ENCODE measurements around the gene NUP133. TPM values are rescaled to one million over a fixed set of nuclear protein-coding genes. Genes with fewer than 3 reads are reported as not detected.

Gene NUP133
- total RNA-seq, 2 donors from 2014 or later = 13.5 to 16.3 TPM

GRCh38 chr1:229437443-229437842, 70.7 kb downstream of the NUP133 start:
- intact Hi-C loops (cut with DNase I) = no loop called here
- TF ChIP-seq CTCF (IDR thresholded peaks at IDR 0.05) (no peak), POLR2A (IDR thresholded peaks at IDR 0.05) (no peak)

GRCh38 chr1:229436201-229436600, 71.9 kb downstream of the NUP133 start:
- no peak for DNase-seq
- no peak for ATAC-seq
- no peaks in the 10 kb centered on the region for H3K9me3 ChIP-seq
- H3K4me3 ChIP-seq = no peak overlapping the region
- H3K36me3 ChIP-seq (replicated peaks in 1 of 2; ENCODE audit: insufficient read depth in 1 of 2, low read depth in 2 of 2) = peaks cover 0 to 10% of the 10 kb centered on the region in 2 donors
- 66 to 67% methylated on average over 7 of the region's 7 CpGs for WGBS, 2 donors
- H3K27ac ChIP-seq = no peak overlapping the region
- intact Hi-C loops (cut with DNase I) = no loop called here
- H3K4me1 ChIP-seq = peaks cover 15% of the 10 kb centered on the region
- TF ChIP-seq CTCF (IDR thresholded peaks at IDR 0.05) (no peak), POLR2A (IDR thresholded peaks at IDR 0.05) (no peak)
- peaks cover 5 to 29% of the 10 kb centered on the region in 2 donors for H3K27me3 ChIP-seq

More at GRCh38 chr1:229437443-229437842, 70.7 kb downstream of the NUP133 start:
- Histone ChIP-seq H3K27ac (no peak overlapping the region), H3K36me3 (replicated peaks in 1 of 2; ENCODE audit: insufficient read depth in 1 of 2, low read depth in 2 of 2) (peaks cover 0 to 16% of the 10 kb centered on the region in 2 donors), H3K4me1 (peaks cover 5% of the 10 kb centered on the region), H3K27me3 (peaks cover 0 to 19% of the 10 kb centered on the region in 2 donors), H3K4me3 (no peak overlapping the region), H3K9me3 (no peaks in the 10 kb centered on the region)
- WGBS, 2 donors = 87 to 92% methylated on average over 2 of the region's 2 CpGs
- no peak for DNase-seq
- no peak for ATAC-seq

- Histone ChIP-seq H3K4me1 (peaks cover 21% of the 10 kb centered on the region), H3K9me3 (no peaks in the 10 kb centered on the region), H3K4me3 (no peak overlapping the region), H3K27ac (no peak overlapping the region), H3K27me3 (peaks cover 6 to 42% of the 10 kb centered on the region in 2 donors), H3K36me3 (replicated peaks in 1 of 2; ENCODE audit: insufficient read depth in 1 of 2, low read depth in 2 of 2) (no peaks in the 10 kb centered on the region)
- no peak for ATAC-seq
- 1 to 7% methylated on average over 5 to 24 of the region's 27 CpGs for WGBS, 2 donors
- DNase-seq = no peak
- intact Hi-C loops (cut with DNase I) = no loop called here
- TF ChIP-seq POLR2A (IDR thresholded peaks at IDR 0.05) (no peak), CTCF (IDR thresholded peaks at IDR 0.05) (no peak)
Measured at GRCh38 chr1:229434641-229435051, 73.5 kb downstream of the NUP133 start.

- ATAC-seq = no peak
- TF ChIP-seq POLR2A (IDR thresholded peaks at IDR 0.05) (no peak), CTCF (IDR thresholded peaks at IDR 0.05) (no peak)
- no peak within 1 kb of the TSS for H3K27ac ChIP-seq
- DNase-seq = no peak
- whole genome bisulfite sequencing, 2 donors = 1 to 8% methylated on average over 20 to 51 of the region's 51 CpGs
- H3K27me3 ChIP-seq = peaks cover 6 to 45% of the 10 kb centered on the region in 2 donors
- intact Hi-C loops (cut with DNase I) = no loop called here
- H3K4me3 ChIP-seq = no peak within 1 kb of the TSS
- no peaks in the 10 kb centered on the region for H3K9me3 ChIP-seq
- H3K36me3 ChIP-seq (replicated peaks in 1 of 2; ENCODE audit: insufficient read depth in 1 of 2, low read depth in 2 of 2) = no peaks in the 10 kb centered on the region
- H3K4me1 ChIP-seq = peaks cover 21% of the 10 kb centered on the region
Measured at GRCh38 chr1:229434005-229434640, 74.0 kb downstream of the NUP133 start, which contains the start of gene ACTA1. TSS of gene ACTA1 (minus strand) at chr1:229434094. CDS start at chr1:229433115, 979 bp downstream.
